GM13977 (cell line): Measurements from ENCODE around the gene IKZF3.

Source experiments
- DNase-seq: peaks from one replicate; pipeline ENCODE4 v3.0.0; 2012; ENCODE audit warnings: low spot score
- in situ Hi-C: fragments of 300-500 bp; cut with MboI; formaldehyde crosslinking; loops from one replicate; pipeline ENCODE4 v1.12.0; 2022; ENCODE audit warnings: low sequenced_read_pairs, low pct_unique_long_range_greater_than_20kb, mixed read lengths, inconsistent platforms; ENCODE audit not compliant: unreplicated experiment
- TF ChIP-seq, protein P1 (sequence below): IDR thresholded peaks from 2 replicates; pipeline ENCODE4 v1.5.1; 2012; ENCODE audit warnings: mild to moderate bottlenecking, control low read depth; ENCODE audit not compliant: insufficient read depth; ENCODE audit errors: extremely low read depth, missing control alignments

Gene IKZF3

DNA sequence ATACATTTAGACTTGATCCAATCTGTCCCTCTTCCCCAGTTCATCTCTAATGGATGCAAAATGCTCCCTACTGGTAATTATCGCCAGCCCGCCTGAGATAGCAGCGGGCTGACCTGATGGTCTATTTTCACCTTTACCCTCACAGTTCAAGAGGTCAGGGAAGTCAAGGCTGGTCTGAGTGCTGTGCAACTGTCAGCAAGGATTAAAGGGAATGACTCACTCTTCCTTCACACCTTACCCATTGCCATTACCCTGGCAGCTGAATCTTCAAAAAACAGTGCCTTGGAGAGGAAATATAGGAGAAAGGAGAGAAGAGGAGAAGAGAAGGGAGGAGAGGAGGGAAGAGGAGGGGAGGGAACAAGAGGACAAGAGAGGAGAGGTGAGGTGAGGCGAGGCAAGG is 90.1 kb downstream of the IKZF3 start:
- TF ChIP-seq, protein P1, sequence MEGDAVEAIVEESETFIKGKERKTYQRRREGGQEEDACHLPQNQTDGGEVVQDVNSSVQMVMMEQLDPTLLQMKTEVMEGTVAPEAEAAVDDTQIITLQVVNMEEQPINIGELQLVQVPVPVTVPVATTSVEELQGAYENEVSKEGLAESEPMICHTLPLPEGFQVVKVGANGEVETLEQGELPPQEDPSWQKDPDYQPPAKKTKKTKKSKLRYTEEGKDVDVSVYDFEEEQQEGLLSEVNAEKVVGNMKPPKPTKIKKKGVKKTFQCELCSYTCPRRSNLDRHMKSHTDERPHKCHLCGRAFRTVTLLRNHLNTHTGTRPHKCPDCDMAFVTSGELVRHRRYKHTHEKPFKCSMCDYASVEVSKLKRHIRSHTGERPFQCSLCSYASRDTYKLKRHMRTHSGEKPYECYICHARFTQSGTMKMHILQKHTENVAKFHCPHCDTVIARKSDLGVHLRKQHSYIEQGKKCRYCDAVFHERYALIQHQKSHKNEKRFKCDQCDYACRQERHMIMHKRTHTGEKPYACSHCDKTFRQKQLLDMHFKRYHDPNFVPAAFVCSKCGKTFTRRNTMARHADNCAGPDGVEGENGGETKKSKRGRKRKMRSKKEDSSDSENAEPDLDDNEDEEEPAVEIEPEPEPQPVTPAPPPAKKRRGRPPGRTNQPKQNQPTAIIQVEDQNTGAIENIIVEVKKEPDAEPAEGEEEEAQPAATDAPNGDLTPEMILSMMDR = no peak
- no peak for DNase-seq
- in situ Hi-C loops = no loop called here

GRCh38 chr17:39772987-39773934 is 90.9 kb downstream of the IKZF3 start:
- in situ Hi-C loops = no loop called here
- DNase-seq = no peak
- TF ChIP-seq, protein P1 = no peak

GRCh38 chr17:39772415-39772814 is 91.7 kb downstream of the IKZF3 start:
- no peak for DNase-seq
- in situ Hi-C loops = no loop called here
- TF ChIP-seq, protein P1 = no peak

DNA sequence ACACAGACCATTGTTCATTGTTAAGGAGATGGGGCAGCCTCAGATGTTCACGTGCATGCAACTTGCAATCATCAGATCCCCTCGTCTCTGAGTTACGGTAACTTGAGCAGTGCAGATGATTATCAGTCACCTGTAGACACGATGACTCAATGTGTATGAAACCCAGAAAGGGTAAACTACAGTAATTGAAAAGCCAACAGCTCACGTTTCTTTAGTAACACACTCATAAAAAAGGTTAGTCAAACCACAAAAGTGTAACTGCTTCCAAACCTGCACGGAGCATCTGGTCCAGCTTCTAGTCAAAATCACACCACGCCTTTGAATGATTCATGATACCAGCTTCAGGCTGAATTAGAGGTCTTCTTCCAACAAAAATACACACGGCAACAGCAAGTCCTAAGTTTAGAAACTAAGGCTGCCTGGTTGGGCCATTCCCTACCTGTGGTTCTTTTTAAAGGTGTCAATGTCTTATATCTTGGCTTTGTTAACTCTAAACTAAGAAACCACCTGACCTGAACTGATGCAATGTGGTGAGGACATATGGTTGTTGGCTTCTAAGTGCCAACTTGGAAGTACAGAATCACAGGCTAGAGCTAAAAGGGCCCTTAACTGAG is 94.0 kb downstream of the IKZF3 start:
- DNase-seq = peak; percentile 60
- TF ChIP-seq, protein P1 = no peak
- in situ Hi-C loops = loop anchor here (5.0 kb wide), 1 partner anchor 92 kb away; the partner anchor contains the start of gene IKZF3

DNA sequence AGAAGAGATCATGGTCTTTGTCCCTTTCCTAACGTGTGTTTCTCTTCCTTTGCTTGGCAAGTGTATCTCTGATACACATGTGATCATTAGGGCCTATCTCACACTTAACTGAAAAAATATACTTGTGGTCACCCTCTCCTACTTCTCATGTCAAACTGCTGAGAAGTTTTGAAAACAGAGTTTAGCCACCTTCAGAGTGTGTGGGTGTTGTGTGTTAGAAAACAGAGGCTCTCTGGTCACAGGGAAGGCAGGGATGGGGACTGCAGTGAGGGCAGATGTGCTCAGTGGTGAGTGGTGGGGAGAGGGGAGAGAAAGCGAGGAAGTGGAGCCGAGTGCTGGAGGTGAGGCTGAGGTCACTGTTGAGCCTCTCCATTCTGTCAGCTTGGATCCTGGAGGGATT is 97.0 kb downstream of the IKZF3 start:
- in situ Hi-C loops = loop anchor here (5.0 kb wide), 1 partner anchor 95 kb away; the partner anchor contains the start of gene IKZF3
- no peak for DNase-seq
- TF ChIP-seq, protein P1 = no peak

DNA sequence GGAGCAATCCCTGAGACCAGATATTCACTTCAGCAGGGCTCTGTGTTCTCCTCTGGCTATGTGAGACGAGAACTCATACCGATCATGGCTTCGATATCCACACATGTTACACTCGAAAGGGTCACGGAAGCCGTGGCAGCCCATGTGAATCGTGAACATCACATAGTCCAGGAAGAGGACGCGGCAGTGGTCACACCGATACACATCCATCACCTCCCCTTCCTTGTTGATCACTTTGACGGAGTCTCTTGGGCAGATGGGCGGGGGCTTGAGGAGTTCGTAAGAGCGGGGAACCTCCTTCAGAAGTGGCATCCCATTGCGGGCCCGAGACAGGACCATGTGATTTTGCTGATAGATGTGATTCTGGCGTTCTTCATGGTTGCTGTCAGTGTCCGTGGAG is 98.3 kb downstream of the IKZF3 start:
- TF ChIP-seq, protein P1 = no peak
- no peak for DNase-seq
- in situ Hi-C loops = loop anchor here (5.0 kb wide), 1 partner anchor 97 kb away; the partner anchor contains the start of gene IKZF3
